Hepatic stellate cell (primary cell): ENCODE results near the gene RTL10.

Source experiments
- DNase-seq: peaks from one replicate; pipeline ENCODE4 v3.0.0; 2011; ENCODE audit warnings: low spot score

The RTL10 gene

DNA sequence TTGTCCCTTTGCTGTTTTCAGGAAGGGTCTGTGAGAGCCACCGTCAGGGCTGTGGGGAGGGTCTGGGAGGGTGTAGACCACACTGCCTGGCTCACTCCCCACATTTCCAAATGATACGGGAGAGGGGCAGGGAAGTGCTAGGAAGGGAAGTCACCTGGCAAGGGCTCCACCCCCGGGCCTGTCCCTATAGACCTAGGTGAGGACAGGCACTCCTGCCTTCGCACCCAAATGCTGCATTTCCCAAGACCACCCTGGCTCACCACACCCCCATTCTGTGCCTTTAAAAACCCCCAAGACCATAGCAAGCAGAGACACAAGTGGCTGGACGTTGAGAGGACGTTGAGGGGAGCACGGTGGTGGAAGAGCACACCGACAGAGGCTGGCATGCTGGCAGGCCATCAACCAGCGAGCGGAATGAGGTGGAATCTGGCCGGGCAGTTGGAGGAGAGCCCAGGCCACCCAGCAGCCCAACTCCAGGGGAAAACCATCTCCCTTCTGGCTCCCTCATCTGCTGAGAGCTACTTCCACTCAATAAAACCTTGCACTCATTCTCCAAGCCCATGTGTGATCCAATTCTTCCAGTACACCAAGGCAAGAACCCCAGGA is 45.7 kb downstream of the RTL10 start:
- no peak for DNase-seq

DNA sequence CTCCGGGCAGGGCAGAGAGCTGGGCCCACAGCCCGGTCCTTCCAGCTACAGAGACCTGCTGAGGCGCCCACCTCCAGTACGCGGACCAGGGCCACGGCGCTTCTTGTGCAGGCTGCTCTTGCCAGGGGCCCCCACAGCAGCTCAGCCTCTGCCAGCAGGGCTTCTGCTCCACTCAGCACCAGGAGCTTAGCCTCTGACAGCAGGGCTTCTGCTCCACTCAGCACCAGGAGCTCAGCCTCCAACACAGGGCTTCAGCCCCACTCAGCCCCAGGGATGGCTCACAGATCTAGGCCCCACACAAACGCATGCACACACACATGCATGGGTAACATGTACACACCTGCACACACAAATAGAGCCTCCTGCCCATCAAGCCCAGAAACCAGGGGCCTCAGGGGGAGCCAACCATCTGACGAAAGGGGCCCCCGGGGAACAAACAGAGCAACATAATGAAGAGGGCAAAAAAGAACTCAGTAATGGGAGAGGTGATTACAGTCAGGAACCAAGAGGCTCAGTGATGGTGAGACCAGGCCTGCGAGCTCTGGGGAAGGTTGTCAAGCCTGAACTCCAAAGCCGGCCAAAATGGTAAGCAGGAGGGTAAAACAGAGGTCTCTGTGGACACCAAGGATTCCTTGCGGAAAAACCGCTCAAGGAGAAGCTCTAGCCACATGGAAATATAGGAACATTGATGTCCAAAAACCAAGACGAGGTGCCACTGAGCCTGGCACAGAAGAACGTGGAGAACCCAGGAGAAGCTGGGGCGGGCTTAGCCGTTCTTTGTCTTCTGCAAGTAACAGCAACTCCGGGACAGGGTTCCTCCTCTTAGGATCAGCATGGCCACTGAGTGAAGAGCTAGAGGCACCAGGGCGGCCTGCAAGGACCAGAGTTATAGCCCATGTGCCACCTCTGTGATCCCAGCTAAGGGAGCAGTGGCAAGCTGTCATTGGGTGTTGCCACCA is 46.5 kb downstream of the RTL10 start:
- no peak for DNase-seq

DNA sequence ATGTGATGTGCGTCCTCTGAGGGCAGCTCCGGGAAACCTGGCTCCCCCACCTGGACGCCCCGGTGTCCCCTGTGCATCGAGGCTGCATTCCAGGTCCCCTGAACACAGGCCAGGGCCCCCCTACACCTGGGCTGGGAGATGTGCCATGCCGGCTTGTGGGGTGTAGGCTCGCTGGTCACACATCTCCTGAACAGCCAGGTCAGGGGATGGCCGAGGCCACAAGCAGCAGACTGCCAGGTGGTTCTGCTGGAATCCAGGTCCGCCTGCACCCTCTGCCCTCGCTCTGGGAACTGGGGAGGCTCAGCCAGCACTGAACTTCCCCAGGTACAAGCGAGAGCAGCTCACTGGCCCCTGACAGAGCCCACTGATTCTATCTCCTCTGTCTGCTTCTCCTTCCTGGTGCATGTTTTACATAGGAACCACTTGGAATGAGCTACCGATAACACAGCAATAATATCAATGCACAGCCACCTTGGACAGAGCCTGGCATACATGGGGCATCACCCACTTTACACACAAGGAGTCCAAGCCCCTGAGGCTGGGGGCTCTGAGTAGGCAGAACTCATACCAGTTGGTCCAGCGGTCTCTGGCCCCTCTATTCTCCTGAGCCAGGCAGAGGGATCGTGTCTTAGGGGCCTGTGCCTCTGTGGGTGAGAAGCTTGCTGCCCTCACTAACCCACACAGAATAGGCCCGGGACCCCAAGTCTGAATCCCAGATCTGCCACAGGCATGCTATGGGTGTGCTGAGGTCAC is 47.3 kb downstream of the RTL10 start:
- no peak for DNase-seq

DNA sequence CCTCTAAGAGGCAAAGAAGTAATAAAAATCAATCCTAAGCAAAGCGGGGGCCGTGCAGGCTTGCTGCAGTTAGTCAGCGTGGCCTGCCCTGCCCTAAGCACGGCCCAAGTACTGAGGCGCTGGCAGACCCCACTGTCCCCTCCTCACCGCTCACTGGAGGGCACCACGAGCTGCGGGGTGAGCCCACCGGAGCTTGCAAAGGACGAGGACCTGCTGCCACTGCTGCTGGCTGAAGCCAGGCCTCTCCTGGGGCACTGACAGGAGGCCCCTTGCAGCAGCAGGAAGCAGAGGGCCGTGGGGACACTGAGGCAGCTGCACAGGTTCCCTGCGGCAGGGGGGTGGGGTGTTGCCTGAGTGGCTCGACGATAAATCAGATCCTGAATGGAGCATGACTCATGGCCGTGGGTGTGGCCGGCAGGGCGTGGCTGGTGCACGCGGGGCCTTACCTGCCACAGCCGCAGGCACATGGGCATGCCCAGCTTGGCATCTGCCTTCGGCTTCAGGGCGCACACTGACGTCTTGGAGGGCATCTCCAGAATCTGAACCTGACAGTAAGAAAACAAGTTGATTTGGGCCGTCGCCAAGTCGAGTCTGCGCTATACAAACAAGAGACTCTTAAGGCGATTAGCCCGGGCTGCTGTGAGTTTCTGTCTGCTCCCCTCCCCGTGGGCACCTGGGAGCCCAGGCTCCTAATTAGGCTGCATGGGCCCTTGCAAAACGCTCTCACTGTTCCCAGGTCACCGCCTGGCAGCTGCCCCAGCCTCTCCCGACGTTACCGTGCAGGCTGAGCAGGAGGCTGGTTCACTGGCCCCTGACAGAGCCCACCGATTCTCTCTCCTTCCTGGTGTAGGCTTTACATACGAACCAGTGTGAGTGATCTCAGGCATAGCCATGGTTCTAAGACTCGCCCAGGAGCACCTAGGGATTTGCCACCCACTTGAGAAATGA is 48.2 kb downstream of the RTL10 start:
- DNase-seq, result no peak

DNA sequence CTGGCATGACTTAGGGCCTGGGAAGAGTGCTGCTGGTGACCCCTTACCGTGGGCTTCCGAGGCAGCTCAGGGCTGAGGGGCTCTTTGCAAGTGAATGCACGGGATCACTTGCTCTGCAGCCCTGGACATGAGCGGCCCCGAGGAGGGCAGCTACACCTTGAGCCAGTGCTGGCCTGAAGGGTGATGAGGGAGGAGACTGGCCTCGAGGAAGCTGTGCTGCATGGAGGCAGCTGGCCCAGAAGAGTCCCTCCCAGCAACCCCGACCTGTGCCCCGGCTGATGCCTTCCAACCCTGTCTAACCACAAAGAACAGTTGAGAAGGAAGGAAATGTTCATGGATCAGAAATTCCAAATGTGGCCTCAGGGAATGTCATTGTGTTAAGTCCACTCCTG is 48.9 kb downstream of the RTL10 start:
- DNase-seq, result no peak
